Measurements from ENCODE around the gene SLC10A7.

Gene SLC10A7

DNA sequence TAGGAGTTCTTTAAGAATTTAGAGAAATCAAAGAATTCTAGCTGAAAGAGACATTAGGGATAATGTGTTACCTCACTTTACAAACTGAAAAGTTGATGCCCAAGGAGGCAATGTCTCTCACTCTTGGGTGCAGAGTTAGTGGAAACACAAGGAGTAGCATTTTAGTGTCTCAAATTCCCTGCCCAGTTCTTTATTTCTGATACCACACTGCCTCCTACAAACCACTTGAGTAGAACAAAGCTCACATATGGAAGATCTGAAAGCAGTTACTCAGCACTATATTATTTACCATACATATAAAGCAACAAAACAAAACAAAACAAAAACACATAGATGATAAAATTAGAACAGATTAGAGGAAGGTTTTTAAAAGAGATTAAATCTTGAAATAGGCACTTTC, 183.2 kb downstream of the SLC10A7 start:
- H3K4me3 ChIP-seq (ENCODE audit: low read length), result no peak overlapping the region
- DNase-seq (ENCODE audit: low read depth), result peak; percentile 14
- TF ChIP-seq, protein P1, sequence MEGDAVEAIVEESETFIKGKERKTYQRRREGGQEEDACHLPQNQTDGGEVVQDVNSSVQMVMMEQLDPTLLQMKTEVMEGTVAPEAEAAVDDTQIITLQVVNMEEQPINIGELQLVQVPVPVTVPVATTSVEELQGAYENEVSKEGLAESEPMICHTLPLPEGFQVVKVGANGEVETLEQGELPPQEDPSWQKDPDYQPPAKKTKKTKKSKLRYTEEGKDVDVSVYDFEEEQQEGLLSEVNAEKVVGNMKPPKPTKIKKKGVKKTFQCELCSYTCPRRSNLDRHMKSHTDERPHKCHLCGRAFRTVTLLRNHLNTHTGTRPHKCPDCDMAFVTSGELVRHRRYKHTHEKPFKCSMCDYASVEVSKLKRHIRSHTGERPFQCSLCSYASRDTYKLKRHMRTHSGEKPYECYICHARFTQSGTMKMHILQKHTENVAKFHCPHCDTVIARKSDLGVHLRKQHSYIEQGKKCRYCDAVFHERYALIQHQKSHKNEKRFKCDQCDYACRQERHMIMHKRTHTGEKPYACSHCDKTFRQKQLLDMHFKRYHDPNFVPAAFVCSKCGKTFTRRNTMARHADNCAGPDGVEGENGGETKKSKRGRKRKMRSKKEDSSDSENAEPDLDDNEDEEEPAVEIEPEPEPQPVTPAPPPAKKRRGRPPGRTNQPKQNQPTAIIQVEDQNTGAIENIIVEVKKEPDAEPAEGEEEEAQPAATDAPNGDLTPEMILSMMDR (conservative IDR thresholded peaks at IDR 0.05; ENCODE audit: low read length), result no peak

DNA sequence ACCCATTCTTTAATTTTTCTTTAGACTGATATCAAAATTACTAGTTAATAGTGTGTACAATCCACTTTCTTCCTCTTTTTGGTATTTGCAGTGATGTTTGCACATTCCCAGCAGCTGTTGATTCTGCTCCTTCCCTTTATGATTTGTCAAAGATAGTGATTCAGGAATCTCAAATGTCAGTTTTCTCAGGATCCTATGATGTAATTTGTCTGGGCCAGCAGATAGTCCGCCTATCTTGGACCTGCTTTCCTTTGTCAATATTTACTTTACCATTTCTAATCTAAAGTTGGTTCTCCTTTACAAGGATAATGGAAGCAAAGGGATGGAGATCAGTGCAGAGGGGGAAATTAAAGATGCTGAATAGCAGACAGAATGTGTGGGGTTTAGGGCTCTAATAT, 185.3 kb downstream of the SLC10A7 start:
- DNase-seq (ENCODE audit: low read depth), result no peak
- TF ChIP-seq, protein P1 (conservative IDR thresholded peaks at IDR 0.05; ENCODE audit: low read length), result no peak
- no peak overlapping the region for H3K4me3 ChIP-seq (ENCODE audit: low read length)

DNA sequence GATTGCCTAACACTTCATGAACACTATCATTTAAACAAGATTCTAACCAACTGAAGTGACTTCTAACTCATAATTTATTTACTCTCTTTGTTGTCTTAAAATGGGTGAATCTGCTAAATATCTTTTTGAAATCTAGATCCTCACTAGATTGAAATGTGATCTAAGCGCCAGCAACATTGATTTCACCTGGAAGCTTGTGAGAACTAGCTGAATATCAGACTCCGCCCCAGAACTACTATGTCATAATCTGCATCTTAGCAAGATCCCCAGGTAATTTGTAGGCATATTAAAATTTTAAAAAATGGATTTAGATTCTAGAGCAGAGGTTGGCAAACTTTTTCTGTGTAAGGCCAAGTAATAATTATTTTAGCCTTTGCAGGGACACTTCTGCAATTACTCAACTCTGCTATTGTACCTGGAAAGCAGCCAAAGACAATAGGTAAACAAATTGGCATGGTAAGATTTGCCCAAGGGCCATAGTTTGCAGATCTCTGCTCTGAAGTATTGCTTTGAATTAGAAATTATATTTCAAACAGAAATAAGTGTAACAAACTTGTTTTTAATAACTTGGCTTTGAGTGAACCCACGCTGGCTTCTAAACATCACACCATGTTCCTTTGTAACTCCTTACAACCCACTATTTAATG, 185.9 kb downstream of the SLC10A7 start:
- no peak overlapping the region for H3K4me3 ChIP-seq (ENCODE audit: low read length)
- TF ChIP-seq, protein P1 (conservative IDR thresholded peaks at IDR 0.05; ENCODE audit: low read length), result no peak
- no peak for DNase-seq (ENCODE audit: low read depth)

DNA sequence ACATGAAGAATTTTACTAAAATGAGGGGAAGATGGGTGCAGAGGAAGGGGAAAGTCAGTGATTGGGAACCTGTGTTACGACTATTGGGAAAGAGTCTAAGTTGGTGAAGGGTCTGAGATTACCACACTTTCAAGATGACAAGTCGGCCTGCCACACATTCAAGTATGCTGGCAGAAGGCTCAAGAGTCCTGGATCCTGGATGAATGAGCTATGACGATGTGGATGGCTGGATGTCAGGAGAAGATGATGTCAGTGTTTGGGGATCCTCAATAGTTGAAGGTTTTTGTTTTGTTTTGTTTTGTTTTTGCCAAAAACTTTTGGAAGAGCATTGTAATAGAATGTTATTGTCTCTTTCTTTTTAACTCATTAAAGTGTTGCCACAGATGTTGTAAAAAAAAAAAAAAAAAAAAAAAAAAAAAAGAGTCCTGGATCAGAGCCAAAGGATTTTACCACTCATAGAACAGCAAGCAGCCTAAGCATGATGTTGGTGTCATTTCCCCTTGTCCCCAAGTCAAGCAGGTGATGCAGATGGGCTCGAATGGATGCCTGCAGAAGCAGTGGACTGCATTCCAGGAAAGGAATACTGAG, 186.8 kb downstream of the SLC10A7 start:
- peak; percentile 25 for DNase-seq (ENCODE audit: low read depth)
- H3K4me3 ChIP-seq (ENCODE audit: low read length), result no peak overlapping the region

DNA sequence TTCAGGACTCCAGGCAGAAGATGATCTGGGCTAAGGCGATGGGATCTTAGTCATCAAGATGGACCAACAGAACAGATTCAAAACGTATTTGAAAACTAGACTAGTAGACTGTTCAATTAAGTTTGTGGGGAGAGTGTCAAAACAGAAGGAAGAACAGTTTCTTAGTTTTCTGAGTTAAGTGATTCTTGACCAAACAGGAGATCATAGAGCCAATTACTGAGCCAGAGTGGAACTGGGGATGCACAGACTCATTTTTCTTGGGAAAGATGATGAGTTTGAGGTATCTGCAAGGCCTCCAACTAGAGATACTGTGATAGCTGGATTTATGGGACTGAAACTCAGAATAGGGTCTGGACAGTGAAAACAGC, 187.9 kb downstream of the SLC10A7 start:
- no peak overlapping the region for H3K4me3 ChIP-seq (ENCODE audit: low read length)
- DNase-seq (ENCODE audit: low read depth), result no peak
- TF ChIP-seq, protein P1 (conservative IDR thresholded peaks at IDR 0.05; ENCODE audit: low read length), result no peak

More for the DNA sequence above, 186.8 kb downstream of the SLC10A7 start:
- TF ChIP-seq, protein P1 (conservative IDR thresholded peaks at IDR 0.05; ENCODE audit: low read length), result no peak

DNA sequence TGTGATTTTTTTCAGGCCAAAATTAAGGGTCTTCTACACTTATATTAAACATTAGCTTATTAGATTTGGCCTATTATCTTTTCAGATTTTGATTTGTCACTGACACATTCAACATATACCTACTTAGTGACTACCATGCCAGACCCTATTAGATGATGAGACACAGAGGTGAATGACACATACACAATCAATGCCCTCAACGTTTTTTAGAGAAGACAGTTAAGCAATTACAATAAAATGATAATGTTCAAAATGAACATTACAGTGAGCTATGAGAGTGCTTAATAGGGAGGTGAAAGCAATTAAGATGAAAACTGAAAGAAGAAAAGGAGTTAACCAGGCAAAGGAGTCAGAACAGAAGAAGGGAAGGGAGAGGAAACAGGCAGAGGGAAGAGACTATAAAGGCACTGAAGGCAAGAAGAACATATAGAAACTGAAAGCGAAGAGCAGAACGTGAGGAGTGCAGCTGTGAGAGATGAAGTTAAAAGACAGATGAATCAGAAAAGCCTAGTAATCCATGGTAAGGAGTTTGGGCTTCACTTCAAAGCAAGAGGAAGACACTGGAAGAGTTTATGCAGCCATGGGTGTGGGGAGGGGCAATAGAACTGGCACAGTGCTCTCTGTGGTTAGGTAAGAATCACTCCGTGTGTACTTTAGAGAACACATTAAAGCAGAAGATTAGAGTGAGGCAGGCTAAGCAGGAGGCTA, 188.4 kb downstream of the SLC10A7 start:
- H3K4me3 ChIP-seq (ENCODE audit: low read length), result peak overlapping the region; percentile 43
- peak; percentile 60 for DNase-seq (ENCODE audit: low read depth)

More for the DNA sequence above, 188.4 kb downstream of the SLC10A7 start:
- TF ChIP-seq, protein P1 (conservative IDR thresholded peaks at IDR 0.05; ENCODE audit: low read length), result no peak

Data from AG10803 (cell line).